Stimulated activated CD8-positive, alpha-beta memory T cell treated with anti-CD3 and anti-CD28 coated beads, Interleukin-15, amount 100 ng/mL, for 24 hours (primary cell): ENCODE data around the gene NXPE3.
"Not testable (repeated sequence)": the region's sequence is repeated elsewhere in the genome, so short reads cannot be mapped to it uniquely, and the experiment has no call there.

Experiments used
- DNase-seq: peaks from one replicate; pipeline ENCODE4 v3.0.0-alpha.2; 2020; ENCODE audit warnings: low read depth

Gene NXPE3

DNA sequence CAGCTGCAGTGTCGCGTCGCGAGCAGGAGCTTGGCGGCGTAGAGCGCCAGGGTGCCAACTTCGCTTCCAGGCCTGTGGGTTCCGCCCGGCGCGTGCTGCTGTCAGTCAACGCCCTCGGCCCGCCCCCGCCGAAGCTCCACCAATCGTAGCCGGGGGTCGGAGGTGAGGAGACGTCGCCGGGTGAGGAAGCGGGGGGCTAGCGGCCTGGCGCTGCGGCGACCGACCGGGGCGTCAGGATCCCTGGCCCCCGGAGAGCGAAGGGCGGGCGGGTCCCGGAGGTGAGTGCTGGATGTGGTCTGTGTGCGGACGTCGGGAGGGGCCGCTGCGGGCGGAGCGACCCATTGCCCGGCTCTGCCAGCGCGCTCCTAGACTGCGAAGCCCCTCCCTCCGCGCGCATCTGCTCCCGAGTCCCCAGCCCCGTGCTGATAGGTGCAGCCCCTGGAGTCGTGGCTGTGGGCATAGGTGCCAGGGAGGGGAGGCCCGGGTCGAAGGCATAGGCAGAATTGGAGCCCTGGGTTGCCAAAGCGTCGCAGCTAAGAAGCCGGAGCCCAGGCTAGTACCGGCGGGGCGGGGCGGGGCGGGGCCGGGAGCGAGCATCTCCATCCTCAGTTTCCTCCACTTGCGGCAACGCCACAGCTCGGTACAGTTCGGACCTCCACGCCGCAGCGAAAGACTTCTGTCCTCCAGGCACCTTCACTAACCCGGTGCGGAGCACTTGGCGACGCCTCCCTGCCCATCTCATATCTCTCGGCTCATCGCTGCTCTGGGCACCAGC lies at the start of gene NXPE3:
NXPE3 (plus strand) TSS at position 165 of the 775 bp plus-strand sequence. CDS start 6,386 bp downstream, outside the sequence.
- peak; percentile 73 for DNase-seq

GRCh38 chr3:101729586-101729985 lies 49.4 kb upstream of the NXPE3 start:
- DNase-seq = no peak

DNA sequence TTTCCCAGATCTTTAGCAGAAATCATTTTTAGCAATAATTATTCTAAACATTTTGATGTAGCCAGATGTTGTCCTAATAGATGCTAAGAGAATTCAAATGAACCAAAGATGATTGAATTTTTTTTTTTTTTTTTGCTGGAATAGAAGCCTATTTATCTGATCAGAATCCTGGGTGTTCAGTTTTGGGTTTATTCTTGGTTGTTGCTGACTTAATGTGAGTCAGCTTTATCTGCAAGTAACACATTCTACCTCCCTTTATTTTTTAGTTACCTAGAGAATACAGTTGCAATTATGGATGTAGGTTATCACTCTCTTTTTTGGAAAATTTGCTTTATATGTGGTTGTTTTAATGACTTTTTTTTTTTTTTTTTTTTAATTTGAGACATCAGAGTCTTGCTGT lies 48.2 kb upstream of the NXPE3 start:
- no peak for DNase-seq

GRCh38 chr3:101732240-101732641 lies 46.8 kb upstream of the NXPE3 start:
- no peak for DNase-seq

DNA sequence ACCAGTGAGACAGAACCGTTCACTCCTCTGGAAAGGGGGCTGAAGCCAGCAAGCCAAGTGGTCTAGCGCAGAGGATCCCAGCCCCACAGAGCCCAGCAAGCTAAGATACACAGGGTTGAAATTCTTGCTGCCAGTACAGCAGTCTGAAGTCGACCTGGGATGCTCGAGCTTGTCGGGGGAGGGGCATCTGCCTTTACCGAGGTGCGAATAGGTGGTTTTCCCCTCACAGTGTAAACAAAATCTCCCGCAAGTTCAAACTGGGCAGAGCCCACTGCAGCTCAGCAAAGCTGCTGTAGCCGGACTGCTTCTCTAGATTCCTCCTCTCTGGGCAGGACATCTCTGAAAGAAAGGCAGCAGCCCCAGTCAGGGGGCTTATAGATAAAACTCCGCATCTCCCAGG lies 43.2 kb upstream of the NXPE3 start:
- no peak for DNase-seq

DNA sequence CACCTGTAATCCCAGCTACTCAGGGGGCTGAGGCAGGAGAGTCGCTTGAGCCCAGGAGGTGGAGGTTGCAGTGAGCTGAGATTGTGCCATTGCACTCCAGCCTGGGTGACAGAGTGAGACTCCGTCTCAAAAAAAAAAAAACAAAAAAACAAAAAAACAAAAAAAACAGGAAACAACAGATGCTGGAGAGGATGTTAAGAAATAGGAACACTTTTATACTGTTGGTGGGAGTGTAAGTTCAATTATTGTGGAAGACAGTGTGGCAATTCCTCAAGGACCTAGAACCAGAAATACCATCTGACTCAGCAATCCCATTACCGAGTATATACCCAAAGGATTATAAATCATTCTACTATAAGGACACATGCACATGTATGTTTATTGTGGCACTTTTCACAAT lies 37.1 kb upstream of the NXPE3 start:
- DNase-seq = not testable (repeated sequence)

GRCh38 chr3:101744811-101745210 lies 34.2 kb upstream of the NXPE3 start:
- DNase-seq = no peak

- not testable (repeated sequence) for DNase-seq
These were observed 33.1 kb upstream of the NXPE3 start for GRCh38 chr3:101745934-101746333.

GRCh38 chr3:101753386-101754113 lies 25.5 kb upstream of the NXPE3 start:
- DNase-seq = not testable (repeated sequence)

DNA sequence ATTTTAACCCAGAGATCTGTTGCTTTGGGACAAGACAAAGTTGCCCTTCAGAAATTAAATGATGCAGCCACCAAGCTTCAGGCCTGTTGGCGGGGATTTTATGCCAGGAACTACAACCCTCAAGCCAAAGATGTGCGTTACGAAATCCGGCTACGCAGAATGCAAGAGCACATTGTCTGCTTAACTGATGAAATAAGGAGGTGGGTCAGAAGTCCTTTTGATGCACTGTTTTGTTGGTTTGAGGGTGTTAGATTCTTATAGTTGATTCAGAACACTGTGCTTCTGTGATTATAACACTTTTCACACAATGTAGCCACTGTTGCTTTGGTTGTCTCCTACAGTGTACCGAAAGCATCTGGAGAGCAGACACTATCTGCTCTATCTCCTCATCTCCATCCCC lies 20.8 kb upstream of the NXPE3 start:
- DNase-seq = no peak

DNA sequence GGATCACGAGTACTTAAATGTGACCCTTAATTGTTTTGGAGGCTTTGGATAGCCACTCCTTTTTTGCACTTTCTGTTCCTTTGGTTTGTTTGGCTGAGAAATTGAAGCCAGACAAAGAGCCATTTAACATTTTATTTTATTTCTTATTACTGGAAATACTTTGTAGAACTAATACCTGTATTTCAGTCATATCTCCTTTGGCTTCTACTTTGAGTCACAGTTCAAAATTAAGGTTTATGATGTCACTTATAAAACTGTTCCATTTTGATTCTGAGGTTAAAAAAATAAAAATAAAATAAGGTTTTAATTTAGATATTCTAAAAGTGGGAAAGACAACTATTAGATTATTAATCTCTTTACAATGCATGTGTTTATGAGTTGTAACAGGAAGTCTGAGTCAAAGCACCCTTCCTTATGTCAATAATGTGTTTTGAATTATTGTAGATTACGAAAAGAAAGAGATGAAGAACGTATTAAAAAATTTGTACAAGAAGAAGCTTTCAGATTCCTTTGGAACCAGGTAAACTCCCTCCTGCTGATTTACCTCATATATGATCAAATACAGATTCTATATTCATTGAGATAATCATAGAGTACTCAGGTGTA lies 16.9 kb upstream of the NXPE3 start:
- no peak for DNase-seq

DNA sequence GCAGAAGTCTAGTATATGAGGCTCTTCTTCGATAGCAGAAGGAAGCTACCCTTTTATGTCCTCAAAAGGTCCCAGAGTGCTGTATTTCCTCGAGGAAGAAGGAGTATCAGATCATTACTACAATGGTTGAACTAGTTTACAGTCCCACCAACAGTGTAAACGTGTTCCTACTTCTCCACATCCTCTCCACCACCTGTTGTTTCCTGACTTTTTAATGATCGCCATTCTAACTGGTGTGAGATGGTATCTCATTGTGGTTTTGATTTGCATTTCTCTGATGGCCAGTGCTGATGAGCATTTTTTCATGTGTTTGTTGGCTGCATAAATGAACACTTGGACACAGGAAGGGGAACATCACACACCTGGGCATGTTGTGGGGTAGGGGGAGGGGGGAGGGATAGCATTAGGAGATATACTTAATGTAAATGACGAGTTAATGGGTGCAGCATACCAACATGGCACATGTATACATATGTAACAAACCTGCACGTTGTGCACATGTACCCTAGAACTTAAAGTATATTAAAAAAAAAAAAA lies 1.2 kb upstream of the NXPE3 start:
- not testable (repeated sequence) for DNase-seq

GRCh38 chr3:101778385-101779046 lies 495 bp upstream of the NXPE3 start:
- no peak for DNase-seq

DNA sequence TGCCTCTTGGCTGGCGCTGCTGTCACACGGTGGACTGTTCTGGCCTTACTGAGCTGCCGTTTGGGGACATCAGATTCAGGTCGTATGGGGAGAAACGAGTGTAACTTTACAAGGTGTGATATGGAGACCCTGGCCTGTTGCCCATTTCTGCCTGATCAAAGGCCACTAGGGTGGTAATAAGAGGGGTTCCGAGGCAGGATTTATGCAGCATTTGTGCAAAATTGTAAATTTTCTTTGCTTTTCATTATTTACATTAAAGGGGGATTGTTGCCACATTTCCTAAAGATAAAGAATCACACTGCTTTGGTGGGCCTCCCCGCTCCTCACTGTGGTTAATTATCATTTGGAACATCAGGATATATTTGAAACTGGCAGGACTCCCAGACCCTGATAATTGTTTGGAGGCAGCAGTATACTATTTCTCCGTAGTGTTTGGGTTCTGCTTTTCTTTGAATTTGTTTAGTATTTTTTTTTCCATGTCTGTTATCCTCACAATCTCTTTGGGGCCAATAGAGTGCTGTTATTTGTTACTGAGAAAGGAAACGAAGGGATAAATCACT lies 891 bp downstream of the NXPE3 start:
- DNase-seq = no peak

DNA sequence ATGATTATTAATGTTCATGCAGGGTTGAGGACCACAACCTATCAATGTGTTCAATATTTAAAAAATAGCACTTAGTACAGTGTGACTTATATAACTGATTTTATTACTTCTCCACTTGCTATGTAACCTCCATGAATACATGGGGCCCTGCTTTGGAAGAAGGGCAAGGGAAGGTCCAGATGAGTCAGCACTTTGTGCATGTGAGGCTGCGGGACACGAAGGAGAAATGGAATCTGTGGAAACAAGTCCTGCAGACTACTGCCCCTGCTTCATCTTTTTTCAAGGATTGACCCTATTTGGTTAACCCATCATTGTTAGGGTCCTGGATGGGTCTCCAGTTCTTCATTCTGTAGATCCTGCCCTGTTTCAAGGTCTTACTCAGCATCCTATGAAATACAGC lies 1.6 kb downstream of the NXPE3 start:
- no peak for DNase-seq

DNA sequence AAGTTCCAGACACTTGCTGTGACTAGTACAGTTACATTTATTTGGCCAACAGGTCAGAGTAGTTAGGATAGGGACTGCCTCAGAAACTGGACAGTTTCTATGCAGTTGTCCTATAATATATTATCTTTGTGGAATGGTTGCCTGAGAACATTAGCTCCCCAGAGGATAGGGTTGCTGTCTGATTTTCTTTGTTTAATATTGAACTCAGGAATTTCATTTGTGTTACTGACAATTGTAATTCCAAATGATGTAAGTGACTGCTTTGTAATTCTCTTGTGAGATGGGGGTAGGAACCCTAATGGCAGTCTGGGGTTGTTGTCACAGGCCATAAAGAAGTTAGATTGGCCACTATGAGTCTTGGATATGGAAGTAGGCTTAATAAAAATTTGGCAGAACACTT lies 2.2 kb downstream of the NXPE3 start:
- no peak for DNase-seq

DNA sequence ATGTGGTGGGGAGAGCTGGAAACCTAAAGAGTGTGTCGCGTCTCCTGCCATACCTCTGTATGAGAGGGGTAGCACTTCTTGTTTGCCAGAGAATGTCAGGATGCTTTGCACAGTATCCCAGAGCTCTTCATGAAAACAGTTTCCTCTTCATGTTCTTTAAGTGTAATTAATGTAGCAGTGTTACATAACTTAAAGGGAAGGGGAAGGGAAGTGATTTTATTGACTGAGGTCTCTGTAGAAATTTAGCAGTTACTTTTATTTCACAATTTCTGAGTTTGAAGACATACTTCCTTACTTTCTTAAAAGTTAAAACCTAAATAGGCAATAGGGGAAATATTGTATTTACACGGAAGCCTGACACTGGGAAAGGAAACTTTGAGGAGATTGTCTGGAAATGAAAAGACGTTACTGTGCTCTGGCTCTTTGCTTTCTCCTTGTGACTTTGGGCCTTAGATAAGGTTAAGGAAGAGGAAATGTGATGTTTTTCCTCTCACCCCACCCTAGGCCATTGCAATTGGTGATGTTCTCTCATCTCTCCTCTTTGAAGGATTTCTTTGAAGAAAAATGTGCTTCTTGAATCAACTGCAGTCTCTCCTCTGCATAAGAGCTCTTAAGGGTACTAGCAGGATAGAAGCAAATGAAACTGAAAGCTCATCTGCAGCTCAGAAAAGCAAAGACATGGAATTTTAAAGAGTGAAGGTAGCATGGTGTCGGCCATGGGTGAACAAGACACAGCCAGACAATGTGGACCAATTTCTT lies 6.0 kb downstream of the NXPE3 start:
- no peak for DNase-seq

DNA sequence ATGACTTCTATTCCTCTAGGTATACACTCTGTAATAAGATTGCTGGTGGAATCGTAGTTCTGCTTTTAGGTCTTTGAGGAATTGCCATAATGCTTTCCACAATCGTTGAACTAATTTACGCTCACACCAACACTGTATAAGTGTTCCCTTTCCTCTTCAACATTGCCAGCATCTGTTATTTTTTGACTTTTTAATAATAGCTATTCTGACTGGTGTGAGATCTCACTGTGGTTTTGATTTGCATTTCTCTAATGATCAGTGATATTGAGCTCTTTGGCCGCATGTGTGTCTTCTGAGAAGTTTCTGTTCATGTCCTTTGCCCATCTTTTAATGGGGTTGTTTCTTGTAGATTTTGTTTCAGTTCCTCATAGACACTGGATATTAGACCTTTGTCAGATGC lies 12.8 kb downstream of the NXPE3 start:
- DNase-seq = no peak

GRCh38 chr3:101796077-101796680 lies 17.2 kb downstream of the NXPE3 start:
- DNase-seq = no peak

DNA sequence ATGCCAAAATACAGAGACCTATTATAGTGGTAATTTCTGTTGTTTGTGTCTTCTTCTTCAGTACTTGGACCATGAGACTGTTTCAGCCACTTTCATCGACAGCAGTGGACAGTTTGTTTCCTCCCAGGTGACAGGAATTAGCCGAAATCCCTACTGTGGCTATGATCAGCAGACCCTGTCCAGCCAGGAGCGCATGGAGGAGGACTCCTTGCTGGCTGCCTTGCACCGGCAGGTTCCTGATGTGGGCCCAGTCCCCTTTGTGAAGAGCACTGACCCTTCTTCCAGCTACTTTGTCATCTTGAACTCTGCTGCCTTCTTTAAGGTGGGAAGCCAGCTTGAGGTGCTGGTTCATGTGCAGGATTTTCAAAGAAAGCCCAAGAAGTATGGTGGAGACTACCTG lies 22.2 kb downstream of the NXPE3 start:
- DNase-seq = no peak

GRCh38 chr3:101802179-101802578 lies 23.2 kb downstream of the NXPE3 start:
- no peak for DNase-seq
